Measurements from ENCODE around the gene KHSRP. TPM values are rescaled to one million over a fixed set of nuclear protein-coding genes. Genes with fewer than 3 reads are reported as not detected.
A peak's percentile ranks its signal among the peaks of the same experiment; 100 is the strongest.

The KHSRP gene
- total RNA-seq, 2 donors from 2014 or later = 134 to 147 TPM

DNA sequence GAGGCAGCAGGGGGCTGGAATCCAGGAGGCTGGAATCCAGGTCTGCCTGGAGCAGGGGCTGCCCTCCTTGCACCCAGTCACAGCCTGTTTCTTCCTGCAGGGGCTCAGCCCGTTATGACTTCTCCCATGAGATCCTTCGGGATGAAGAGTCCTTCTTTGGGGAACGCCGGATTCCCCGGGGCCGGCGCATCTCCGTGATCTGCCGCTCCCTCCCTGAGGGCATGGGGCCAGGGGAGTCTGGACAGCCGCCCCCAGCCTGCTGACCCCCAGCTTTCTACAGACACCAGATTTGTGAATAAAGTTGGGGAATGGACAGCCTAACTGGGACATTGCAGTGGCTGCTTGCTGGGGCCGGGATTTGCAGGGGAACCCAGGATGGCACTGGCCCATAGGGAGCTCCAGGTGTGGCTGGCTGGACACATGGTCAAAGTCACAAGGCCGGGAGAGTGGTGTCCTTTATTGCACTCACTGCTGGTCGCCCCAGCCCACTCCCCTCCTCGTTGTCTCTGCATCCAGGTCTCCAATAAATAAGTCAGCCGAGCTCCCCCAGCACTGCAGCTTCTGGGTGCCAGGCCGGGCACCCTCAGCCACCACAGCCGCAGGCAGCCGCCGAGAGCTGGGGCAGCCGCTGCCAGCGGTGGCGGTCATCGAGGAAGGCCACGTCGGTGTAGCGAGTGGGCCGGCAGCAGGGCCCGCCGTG is 49.8 kb downstream of the KHSRP start:
- no peak for DNase-seq (ENCODE audit: low spot score)
- intact Hi-C loops (cut with DNase I) = no loop called here

DNA sequence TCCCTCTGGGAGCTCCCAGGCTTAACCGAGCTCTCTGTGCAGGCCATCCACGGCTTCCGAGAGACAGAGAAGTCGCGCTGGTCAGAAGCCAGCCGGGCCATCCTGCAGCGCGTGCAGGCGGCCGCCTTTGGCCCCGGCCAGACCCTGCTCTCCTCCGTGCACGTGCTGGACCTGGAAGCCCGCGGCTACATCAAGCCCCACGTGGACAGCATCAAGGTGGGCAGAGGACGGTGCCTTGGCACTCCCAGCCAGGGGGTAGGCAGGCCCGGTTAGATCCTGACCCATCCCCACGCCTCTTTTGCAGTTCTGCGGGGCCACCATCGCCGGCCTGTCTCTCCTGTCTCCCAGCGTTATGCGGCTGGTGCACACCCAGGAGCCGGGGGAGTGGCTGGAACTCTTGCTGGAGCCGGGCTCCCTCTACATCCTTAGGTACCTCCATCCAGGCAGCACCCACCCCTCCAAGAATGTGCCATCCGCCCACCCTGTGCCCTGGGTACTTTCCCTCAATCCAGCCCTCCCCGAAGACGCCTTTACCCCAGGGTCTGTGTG is 50.4 kb downstream of the KHSRP start:
- DNase-seq (ENCODE audit: low spot score) = no peak
- intact Hi-C loops (cut with DNase I) = no loop called here

DNA sequence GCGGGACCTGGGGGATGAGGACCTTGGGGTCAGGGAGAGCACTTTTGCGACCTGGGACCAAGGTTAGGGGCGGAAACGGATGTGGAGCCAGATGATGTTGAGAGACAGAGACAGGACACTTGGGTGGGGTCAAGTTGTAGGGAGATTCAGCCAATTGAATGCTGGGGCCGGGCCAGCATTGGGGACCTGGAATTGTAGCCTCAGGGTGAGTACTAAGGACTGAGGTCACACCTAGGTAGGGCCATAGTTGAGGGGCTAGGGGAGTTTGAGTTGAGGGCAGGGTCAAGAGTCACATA is 50.9 kb downstream of the KHSRP start:
- intact Hi-C loops (cut with DNase I) = no loop called here
- DNase-seq (ENCODE audit: low spot score) = no peak

DNA sequence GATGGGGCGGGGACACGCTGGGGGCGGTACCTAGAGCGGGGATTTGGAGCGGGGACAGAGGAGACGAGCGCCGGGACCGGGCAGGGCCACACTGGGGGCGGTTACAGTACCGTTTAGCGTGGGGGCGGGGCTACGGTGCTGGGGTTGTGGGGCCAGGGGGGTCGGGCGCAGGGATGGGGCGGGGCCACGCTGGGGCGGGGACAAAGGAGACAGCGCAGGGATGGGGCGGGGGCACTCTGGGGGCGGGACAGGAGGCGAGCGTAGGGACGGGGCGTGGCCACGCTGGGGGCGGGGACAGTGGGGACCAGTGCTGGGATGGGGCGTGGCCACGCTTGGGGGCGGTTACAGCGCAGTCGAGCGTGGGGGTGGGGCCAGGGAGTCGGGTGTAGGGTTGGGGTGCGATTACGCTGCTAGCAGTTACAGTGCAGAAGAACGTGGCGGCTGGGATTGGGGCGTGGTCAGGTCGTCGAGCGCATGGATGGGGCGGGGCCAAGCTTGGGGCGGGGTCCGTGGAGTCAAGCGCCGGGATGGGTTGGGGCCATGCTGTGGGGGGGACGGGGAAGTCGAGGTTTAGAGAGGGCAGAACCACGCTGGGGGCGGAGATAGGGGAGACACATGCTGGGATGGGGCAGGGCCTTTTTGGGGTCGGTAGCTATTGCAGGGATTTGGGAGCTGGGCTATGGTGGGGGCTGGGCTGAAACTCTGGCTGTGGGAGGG is 51.4 kb downstream of the KHSRP start:
- intact Hi-C loops (cut with DNase I) = no loop called here
- peak; percentile 100 for DNase-seq (ENCODE audit: low spot score)

DNA sequence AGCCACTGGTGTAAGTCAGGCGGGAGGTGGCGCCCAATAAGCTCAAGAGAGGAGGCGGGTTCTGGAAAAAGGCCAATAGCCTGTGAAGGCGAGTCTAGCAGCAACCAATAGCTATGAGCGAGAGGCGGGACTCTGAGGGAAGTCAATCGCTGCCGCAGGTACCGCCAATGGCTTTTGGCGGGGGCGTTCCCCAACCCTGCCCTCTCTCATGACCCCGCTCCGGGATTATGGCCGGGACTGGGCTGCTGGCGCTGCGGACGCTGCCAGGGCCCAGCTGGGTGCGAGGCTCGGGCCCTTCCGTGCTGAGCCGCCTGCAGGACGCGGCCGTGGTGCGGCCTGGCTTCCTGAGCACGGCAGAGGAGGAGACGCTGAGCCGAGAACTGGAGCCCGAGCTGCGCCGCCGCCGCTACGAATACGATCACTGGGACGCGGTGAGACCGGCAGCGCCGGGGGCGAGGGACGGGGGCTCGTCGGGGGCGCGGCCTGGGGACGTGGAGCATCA is 52.0 kb downstream of the KHSRP start, which contains the start of gene ALKBH7:
TSS of gene ALKBH7 (plus strand) at position 201 of the 502 bp plus-strand sequence. CDS start at position 228, 27 bp downstream.
- intact Hi-C loops (cut with DNase I) = no loop called here

DNA sequence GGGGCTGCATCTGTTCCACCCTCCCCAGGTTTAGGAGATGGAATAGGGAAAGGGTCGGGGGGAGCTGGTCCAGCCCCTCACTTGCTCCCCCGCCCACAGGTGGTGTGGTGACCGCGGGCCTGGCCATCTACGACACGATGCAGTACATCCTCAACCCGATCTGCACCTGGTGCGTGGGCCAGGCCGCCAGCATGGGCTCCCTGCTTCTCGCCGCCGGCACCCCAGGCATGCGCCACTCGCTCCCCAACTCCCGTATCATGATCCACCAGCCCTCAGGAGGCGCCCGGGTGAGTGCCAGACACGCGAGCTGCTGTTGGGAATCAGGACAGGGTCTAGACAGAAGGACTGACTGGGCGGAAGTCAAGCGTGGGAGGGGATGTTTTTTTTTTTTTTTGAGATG is 60.3 kb downstream of the KHSRP start:
- intact Hi-C loops (cut with DNase I) = no loop called here
- no peak for DNase-seq (ENCODE audit: low spot score)

More for the DNA sequence above, 52.0 kb downstream of the KHSRP start, which contains the start of gene ALKBH7:
- peak; percentile 98 for DNase-seq (ENCODE audit: low spot score)

Small RNA genes lying within 50 kb of the gene (microRNA-seq; reads per million reads assigned to microRNA genes)
- gene MIR3940 (ENCODE audit: borderline microRNAs expressed in 2 of 2) = 0.97 to 1.8 reads per million in 2 donors
- gene MIR6790 (ENCODE audit: borderline microRNAs expressed in 2 of 2) = 0 reads per million in 2 donors
- 0.26 to 0.32 reads per million in 2 donors for gene MIR6885 (ENCODE audit: borderline microRNAs expressed in 2 of 2)

Other genes with a start within 250 kb of the KHSRP start
- 10 to 100 TPM; 49.2 to 52.0 TPM for gene MLLT1, start 144.8 kb downstream of the KHSRP start, total RNA-seq
- gene ACER1, start 91.2 kb downstream of the KHSRP start, total RNA-seq = not detected
- gene CLPP, start 63.3 kb downstream of the KHSRP start, total RNA-seq = 10 to 100 TPM; 55.1 to 56.4 TPM
- 10 to 100 TPM; 37.1 to 41.2 TPM for gene ALKBH7, start 52.0 kb downstream of the KHSRP start, total RNA-seq
- under 1 TPM; 0.65 to 0.71 TPM for gene PSPN, start 48.9 kb downstream of the KHSRP start, total RNA-seq
- gene GTF2F1, start 31.6 kb downstream of the KHSRP start, total RNA-seq = 10 to 100 TPM; 32.5 to 35.4 TPM
- gene SLC25A41, start 9.0 kb upstream of the KHSRP start, total RNA-seq = under 1 TPM in 1 of 2 donors, not detected in 1; 0.24 TPM
- 10 to 100 TPM; 51.5 to 62.1 TPM for gene SLC25A23, start 35.0 kb upstream of the KHSRP start, total RNA-seq
- gene CRB3, start 39.5 kb upstream of the KHSRP start, total RNA-seq = not detected
- gene DENND1C, start 57.0 kb upstream of the KHSRP start, total RNA-seq = 1 to 10 TPM; 2.1 to 3.9 TPM
- gene TUBB4A, start 77.5 kb upstream of the KHSRP start, total RNA-seq = under 1 TPM; 0.42 to 0.48 TPM
- gene TNFSF9, start 106.2 kb upstream of the KHSRP start, total RNA-seq = under 1 TPM; 0.42 to 0.67 TPM
- under 1 TPM in 1 of 2 donors, not detected in 1; 0.46 TPM for gene CD70, start 166.3 kb upstream of the KHSRP start, total RNA-seq
- 1 to 10 TPM; 1.4 to 1.6 TPM for gene TNFSF14, start 245.3 kb upstream of the KHSRP start, total RNA-seq